Testis (tissue), 3 donors: ENCODE data around the gene ING1. TPM values are rescaled to one million over a fixed set of nuclear protein-coding genes. Genes with fewer than 3 reads are reported as not detected.

Source experiments
- DNase-seq: peaks from one replicate; pipeline ENCODE4 v3.0.0-alpha.2; 2019
- H3K27ac ChIP-seq, 2 donors: fragments of 200-600 bp; sonication (generic); one replicate each; pipeline ENCODE4 v1.5.1; 2019
- H3K27me3 ChIP-seq: fragments of 200-600 bp; sonication (generic); one replicate; pipeline ENCODE4 v1.5.1; 2019
- H3K36me3 ChIP-seq: fragments of 200-600 bp; sonication (generic); one replicate; pipeline ENCODE4 v1.5.1; 2017; ENCODE audit warnings: low read depth; ENCODE audit errors: missing control alignments
- H3K4me1 ChIP-seq: fragments of 200-600 bp; sonication (generic); one replicate; pipeline ENCODE4 v1.5.1; 2019
- H3K4me3 ChIP-seq, 2 donors: fragments of 200-600 bp; sonication (generic); one replicate each; pipeline ENCODE4 v1.5.1; 2017 to 2019
- H3K9me3 ChIP-seq: fragments of 200-600 bp; sonication (generic); one replicate; pipeline ENCODE4 v1.5.1; 2017
- CTCF ChIP-seq, 3 experiments: fragments of 450-650 bp in 2 of 3; fragments of 200-600 bp in 1 of 3; sonication (generic) in 1 of 3; IDR thresholded peaks; one replicate each; pipeline ENCODE4 v1.5.1; 2016 to 2019; ENCODE audit warnings: antibody characterized with exemption in 3 of 3, mild to moderate bottlenecking in 2 of 3, moderate library complexity in 1 of 3
- POLR2A ChIP-seq: fragments of 450-650 bp; IDR thresholded peaks from one replicate; pipeline ENCODE4 v1.6.1; 2017; ENCODE audit warnings: antibody characterized with exemption, mild to moderate bottlenecking, moderate library complexity
- whole genome bisulfite sequencing, 2 donors: methylation state at CpG; one replicate each; pipeline ENCODE4 v1.1.5; 2018; 5-methylcytosine and 5-hydroxymethylcytosine counted together
- intact Hi-C: fragments of 100-400 bp; cut with DNase I; formaldehyde crosslinking; loops from one replicate; pipeline ENCODE4 v1.15.1; 2023; ENCODE audit warnings: low total_unique reads
- polyA plus RNA-seq: library from polyadenylated mRNA; stranded (reverse); fragments of 350-450 nt; fragmentation: Illumina TruSeq; extraction: RNeasy Lipid Tissue Mini Kit (QIAGEN cat#74804); gene quantifications from one replicate; pipeline ENCODE4 v1.2.3, GENCODE V29; 2014; ENCODE audit warnings: low read depth, low replicate concordance; ENCODE audit not compliant: insufficient read depth
- total RNA-seq, 2 donors: library from RNA; depleted of rRNA; stranded (reverse); fragments of >200 nt; gene quantifications; one replicate each; pipeline ENCODE4 v1.2.3, GENCODE V29; 2016

Gene ING1
- total and polyA plus RNA-seq, 3 donors from 2014 or later, result 42.2 to 45.5 (median 43.6) TPM

- DNase-seq, result no peak
- no peak overlapping the region for H3K27ac ChIP-seq
Observed at GRCh38 chr13:110697842-110698241, 15.7 kb upstream of the ING1 start.

GRCh38 chr13:110698689-110699088 lies 14.8 kb upstream of the ING1 start:
- intact Hi-C loops, result no loop called here
- Histone ChIP-seq H3K27ac (no peak overlapping the region), H3K4me3 (no peak overlapping the region), H3K27me3 (no peaks in the 10 kb centered on the region), H3K9me3 (no peaks in the 10 kb centered on the region), H3K4me1 (no peaks in the 10 kb centered on the region), H3K36me3 (no peaks in the 10 kb centered on the region)
- 88 to 93% methylated on average over 4 of the region's 4 CpGs for WGBS, 2 donors
- TF ChIP-seq POLR2A (no peak), CTCF (IDR thresholded peaks at IDR 0.05) (no peak)
- DNase-seq, result no peak

More at GRCh38 chr13:110697842-110698241, 15.7 kb upstream of the ING1 start:
- TF ChIP-seq CTCF (IDR thresholded peaks at IDR 0.05) (no peak), POLR2A (no peak)
- 72 to 80% methylated on average over 4 of the region's 4 CpGs for WGBS, 2 donors
- intact Hi-C loops, result no loop called here
- Histone ChIP-seq H3K27me3 (no peaks in the 10 kb centered on the region), H3K4me1 (no peaks in the 10 kb centered on the region), H3K4me3 (no peak overlapping the region), H3K9me3 (no peaks in the 10 kb centered on the region), H3K36me3 (no peaks in the 10 kb centered on the region)

GRCh38 chr13:110699148-110700145 lies 14.1 kb upstream of the ING1 start:
- intact Hi-C loops, result no loop called here
- WGBS, 2 donors, result 82 to 86% methylated on average over 13 to 15 of the region's 15 CpGs
- H3K4me1 ChIP-seq, result no peaks in the 10 kb centered on the region
- H3K4me3 ChIP-seq, result no peak overlapping the region
- TF ChIP-seq CTCF (IDR thresholded peaks at IDR 0.05), result no peak
- TF ChIP-seq POLR2A, result no peak
- H3K27me3 ChIP-seq, result no peaks in the 10 kb centered on the region
- H3K36me3 ChIP-seq, result no peaks in the 10 kb centered on the region
- no peaks in the 10 kb centered on the region for H3K9me3 ChIP-seq
- DNase-seq, result no peak
- no peak overlapping the region for H3K27ac ChIP-seq

- no peaks in the 10 kb centered on the region for H3K36me3 ChIP-seq
- H3K4me3 ChIP-seq, result no peak overlapping the region
- H3K4me1 ChIP-seq, result peaks cover 5% of the 10 kb centered on the region
- H3K9me3 ChIP-seq, result no peaks in the 10 kb centered on the region
- no peaks in the 10 kb centered on the region for H3K27me3 ChIP-seq
- no peak overlapping the region for H3K27ac ChIP-seq
- TF ChIP-seq POLR2A, result no peak
- no peak for TF ChIP-seq CTCF (IDR thresholded peaks at IDR 0.05)
- intact Hi-C loops, result no loop called here
- DNase-seq, result no peak
- WGBS, 2 donors, result 86 to 94% methylated on average over 14 of the region's 14 CpGs
Observed at GRCh38 chr13:110700186-110700585, 13.3 kb upstream of the ING1 start.
